Measurements from ENCODE around the gene TNFRSF8.
"Not testable (repeated sequence)": the region's sequence is repeated elsewhere in the genome, so short reads cannot be mapped to it uniquely, and the experiment has no call there.

The TNFRSF8 gene

GRCh38 chr1:12063141-12064072, at the start of gene TNFRSF8:
Gene TNFRSF8, plus strand, starts transcription at chr1:12063303. Its CDS starts 296 bp downstream, at chr1:12063599.
- peak; percentile 33 for DNase-seq

GRCh38 chr1:12014141-12014991, 48.7 kb upstream of the TNFRSF8 start:
- DNase-seq: no peak

GRCh38 chr1:12015001-12015491, 48.1 kb upstream of the TNFRSF8 start:
- DNase-seq: no peak

- DNase-seq: no peak
Measured at GRCh38 chr1:12015499-12015898, 47.6 kb upstream of the TNFRSF8 start.

GRCh38 chr1:12016182-12016581, 46.9 kb upstream of the TNFRSF8 start:
- DNase-seq: no peak

GRCh38 chr1:12019858-12020509, 43.1 kb upstream of the TNFRSF8 start:
- DNase-seq: no peak

- DNase-seq: no peak
Measured at GRCh38 chr1:12021616-12022015, 41.5 kb upstream of the TNFRSF8 start.

- no peak for DNase-seq
Measured at GRCh38 chr1:12022036-12022435, 41.1 kb upstream of the TNFRSF8 start.

- no peak for DNase-seq
Measured at GRCh38 chr1:12026586-12026985, 36.5 kb upstream of the TNFRSF8 start.

GRCh38 chr1:12028248-12028647, 34.9 kb upstream of the TNFRSF8 start:
- no peak for DNase-seq

GRCh38 chr1:12028957-12029511, 34.1 kb upstream of the TNFRSF8 start:
- DNase-seq: no peak

GRCh38 chr1:12029720-12030339, 33.3 kb upstream of the TNFRSF8 start:
- DNase-seq: no peak

- peak; percentile 36 for DNase-seq
Measured at GRCh38 chr1:12031039-12031980, 31.8 kb upstream of the TNFRSF8 start.

- no peak for DNase-seq
Measured at GRCh38 chr1:12032161-12032621, 30.9 kb upstream of the TNFRSF8 start.

GRCh38 chr1:12033441-12033840, 29.7 kb upstream of the TNFRSF8 start:
- DNase-seq: not testable (repeated sequence)

GRCh38 chr1:12034381-12034801, 28.7 kb upstream of the TNFRSF8 start:
- DNase-seq: no peak

GRCh38 chr1:12035312-12035711, 27.8 kb upstream of the TNFRSF8 start:
- DNase-seq: no peak

- DNase-seq: no peak
Measured at GRCh38 chr1:12037486-12038355, 25.4 kb upstream of the TNFRSF8 start.

- no peak for DNase-seq
Measured at GRCh38 chr1:12038356-12039163, 24.5 kb upstream of the TNFRSF8 start.

Measured in activated T-cell treated with anti-CD3 and anti-CD28 coated beads, Interleukin-2, amount 50 U/mL, for 1 hour (primary cell).